Neuronal stem cell (in vitro differentiated cells): ENCODE measurements around the gene RNF175.

Experiments
- DNase-seq: peaks from one replicate; pipeline ENCODE4 v3.0.0-alpha.2; 2013; ENCODE audit warnings: low spot score
- H2AFZ ChIP-seq: one replicate; pipeline ENCODE4 v1.6.1; 2013; ENCODE audit warnings: mild to moderate bottlenecking, low read length, inconsistent platforms
- H2AK5ac ChIP-seq: 2 replicates; pipeline ENCODE4 v1.6.1; 2013; ENCODE audit warnings: low read depth, mild to moderate bottlenecking, inconsistent platforms, low read length, moderate library complexity, mixed read lengths
- H2BK120ac ChIP-seq: 2 replicates; pipeline ENCODE4 v1.6.1; 2013; ENCODE audit warnings: low read depth, mild to moderate bottlenecking, inconsistent platforms, low read length, moderate library complexity, mixed read lengths
- H2BK12ac ChIP-seq: one replicate; pipeline ENCODE4 v1.6.1; 2013; ENCODE audit warnings: low read length, inconsistent platforms
- H2BK15ac ChIP-seq: 2 replicates; pipeline ENCODE4 v1.6.1; 2013; ENCODE audit warnings: mild to moderate bottlenecking, low read length, inconsistent platforms, mixed read lengths
- H2BK5ac ChIP-seq: one replicate; pipeline ENCODE4 v1.6.1; 2013; ENCODE audit warnings: inconsistent platforms, mild to moderate bottlenecking, low read length, moderate library complexity
- H3K14ac ChIP-seq: one replicate; pipeline ENCODE4 v1.6.1; 2013; ENCODE audit warnings: low read length, inconsistent platforms
- H3K18ac ChIP-seq: 2 replicates; pipeline ENCODE4 v1.6.1; 2013; ENCODE audit warnings: low read length, inconsistent platforms
- H3K23ac ChIP-seq: 2 replicates; pipeline ENCODE4 v1.6.1; 2013; ENCODE audit warnings: low read depth, mild to moderate bottlenecking, mixed read lengths, low read length, inconsistent platforms; ENCODE audit not compliant: poor library complexity
- H3K27ac ChIP-seq: replicated peaks from 3 replicates; pipeline ENCODE4 v1.5.1; 2013; ENCODE audit warnings: low read length, inconsistent platforms
- H3K27me3 ChIP-seq, 3 experiments: 2 replicates each; pipeline ENCODE4 v1.6.1; 2013; ENCODE audit warnings: low read length in 3 of 3, mild to moderate bottlenecking in 2 of 3, inconsistent platforms in 1 of 3, low read depth in 1 of 3, mixed read lengths in 1 of 3, moderate library complexity in 1 of 3; ENCODE audit not compliant: control insufficient read depth in 3 of 3, insufficient read depth in 3 of 3
- H3K36me3 ChIP-seq, 2 donors: replicated peaks in 1 of 2; 2 replicates each; pipeline ENCODE4 v1.6.1; 2013; ENCODE audit warnings: low read length in 2 of 2; ENCODE audit not compliant: control insufficient read depth in 2 of 2, insufficient read depth in 2 of 2
- H3K4ac ChIP-seq: 2 replicates; pipeline ENCODE4 v1.6.1; 2013; ENCODE audit warnings: inconsistent platforms, mild to moderate bottlenecking, low read length, moderate library complexity
- H3K4me1 ChIP-seq, 2 donors: 1 replicate in 1 of 2; 2 replicates in 1 of 2; pipeline ENCODE4 v1.6.1; 2013; ENCODE audit warnings: low read length in 2 of 2, low read depth in 1 of 2; ENCODE audit not compliant: control insufficient read depth in 2 of 2, insufficient read depth in 1 of 2
- H3K4me2 ChIP-seq: one replicate; pipeline ENCODE4 v1.6.1; 2013; ENCODE audit warnings: mild to moderate bottlenecking, low read length, inconsistent platforms; ENCODE audit not compliant: insufficient read depth, poor library complexity, severe bottlenecking
- H3K4me3 ChIP-seq, 2 donors: 2 replicates each; pipeline ENCODE4 v1.5.1; 2013; ENCODE audit warnings: low read length in 2 of 2, mild to moderate bottlenecking in 2 of 2, inconsistent platforms in 1 of 2, moderate library complexity in 1 of 2
- H3K79me1 ChIP-seq: one replicate; pipeline ENCODE4 v1.6.1; 2013; ENCODE audit warnings: low read depth, mild to moderate bottlenecking, inconsistent platforms, low read length, moderate library complexity
- H3K9ac ChIP-seq: one replicate; pipeline ENCODE4 v1.6.1; 2013; ENCODE audit warnings: mild to moderate bottlenecking, low read depth, low read length, inconsistent platforms; ENCODE audit not compliant: poor library complexity
- H3K9me3 ChIP-seq, 2 donors: replicated peaks in 1 of 2; 2 replicates each; pipeline versions ENCODE3 to v1.6.1; 2013; ENCODE audit warnings: low read length in 2 of 2, mild to moderate bottlenecking in 2 of 2, inconsistent platforms in 1 of 2, low read depth in 1 of 2, mixed read lengths in 1 of 2, moderate library complexity in 1 of 2; ENCODE audit not compliant: control insufficient read depth in 2 of 2, insufficient read depth in 1 of 2
- H4K8ac ChIP-seq: one replicate; pipeline ENCODE4 v1.6.1; 2013; ENCODE audit warnings: low read depth, mild to moderate bottlenecking, inconsistent platforms, low read length, moderate library complexity
- H4K91ac ChIP-seq: one replicate; pipeline ENCODE4 v1.6.1; 2013; ENCODE audit warnings: low read length, low read depth, mild to moderate bottlenecking, inconsistent platforms; ENCODE audit not compliant: poor library complexity
- WGBS, 2 donors: extraction: QIAGEN DNeasy Blood & Tissue Kit; methylation state at CpG; one replicate each; pipeline ENCODE4 v1.1.7; 2013; ENCODE audit warnings: missing lambda C conversion rate in 2 of 2, mixed read lengths in 1 of 2; ENCODE audit not compliant: insufficient read length in 2 of 2, insufficient replicate concordance in 1 of 2; ENCODE audit errors: extremely low coverage in 2 of 2; 5-methylcytosine and 5-hydroxymethylcytosine counted together

The RNF175 gene

DNA sequence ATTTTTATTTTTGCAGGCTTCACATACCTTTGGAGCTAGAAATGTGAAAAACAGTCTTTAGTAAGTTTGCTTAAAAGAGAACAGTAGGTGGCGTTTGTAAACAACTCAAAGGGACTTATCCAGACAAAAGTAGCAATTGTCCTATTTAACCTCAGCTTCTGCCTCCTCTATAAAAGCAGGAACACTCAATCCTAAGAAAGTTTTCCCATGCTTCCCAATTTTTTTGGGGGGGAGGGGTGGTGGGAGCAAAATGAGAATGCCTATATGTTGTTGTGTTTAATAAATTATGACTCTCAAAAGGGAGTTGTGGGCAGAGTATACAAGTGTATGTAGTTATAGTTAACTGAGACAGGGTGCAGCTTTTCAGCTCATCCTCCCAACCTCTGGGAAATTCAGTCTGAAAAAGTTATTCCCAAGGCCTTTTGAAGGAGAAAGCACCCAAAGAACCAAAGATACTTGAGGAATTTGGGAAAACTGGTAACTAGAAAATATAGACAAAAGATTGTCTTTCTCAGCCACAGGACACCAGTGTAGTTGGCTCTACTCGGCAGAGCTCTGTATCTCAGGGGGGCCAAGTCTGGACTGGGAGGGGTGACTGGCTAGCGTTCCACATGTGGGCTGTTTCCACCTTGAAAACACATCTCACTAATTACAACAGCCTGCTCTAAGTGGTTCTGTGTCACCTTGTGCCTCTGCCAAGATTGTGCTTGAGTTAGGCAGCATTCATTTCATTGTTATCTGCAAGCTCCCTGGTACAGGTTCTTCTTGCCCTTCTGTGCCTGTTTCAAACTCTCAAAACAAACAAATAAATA lies 26.3 kb upstream of the RNF175 start:
- no peak overlapping the region for H3K23ac ChIP-seq
- H2BK120ac ChIP-seq, result no peak overlapping the region
- no peak overlapping the region for H3K18ac ChIP-seq
- no peak for DNase-seq
- no peak overlapping the region for H3K14ac ChIP-seq
- H3K79me1 ChIP-seq, result no peaks in the 10 kb centered on the region
- no peak overlapping the region for H2BK15ac ChIP-seq
- no peak overlapping the region for H2AFZ ChIP-seq
- H3K4me1 ChIP-seq, result peaks cover 16 to 18% of the 10 kb centered on the region in 2 donors
- H3K9me3 ChIP-seq, result peaks cover 0 to under 1% of the 10 kb centered on the region in 2 donors
- no peak overlapping the region for H4K91ac ChIP-seq
- peak overlapping the region; percentile 60 for H3K4me2 ChIP-seq
- H2BK5ac ChIP-seq, result no peak overlapping the region
- peak overlapping the region; percentile 64 for H3K27ac ChIP-seq
- peaks cover 20 to 54% of the 10 kb centered on the region in 2 donors for H3K36me3 ChIP-seq
- H4K8ac ChIP-seq, result no peak overlapping the region
- H3K4ac ChIP-seq, result no peak overlapping the region
- H3K27me3 ChIP-seq, result no peaks in the 10 kb centered on the region
- no peak overlapping the region for H2BK12ac ChIP-seq
- WGBS, 2 donors, result no CpG with 5 or more reads among the region's 3 CpGs
- no peak overlapping the region for H3K9ac ChIP-seq
- H3K4me3 ChIP-seq, result peak overlapping the region; percentile 86 to 97
- H2AK5ac ChIP-seq, result no peak overlapping the region

DNA sequence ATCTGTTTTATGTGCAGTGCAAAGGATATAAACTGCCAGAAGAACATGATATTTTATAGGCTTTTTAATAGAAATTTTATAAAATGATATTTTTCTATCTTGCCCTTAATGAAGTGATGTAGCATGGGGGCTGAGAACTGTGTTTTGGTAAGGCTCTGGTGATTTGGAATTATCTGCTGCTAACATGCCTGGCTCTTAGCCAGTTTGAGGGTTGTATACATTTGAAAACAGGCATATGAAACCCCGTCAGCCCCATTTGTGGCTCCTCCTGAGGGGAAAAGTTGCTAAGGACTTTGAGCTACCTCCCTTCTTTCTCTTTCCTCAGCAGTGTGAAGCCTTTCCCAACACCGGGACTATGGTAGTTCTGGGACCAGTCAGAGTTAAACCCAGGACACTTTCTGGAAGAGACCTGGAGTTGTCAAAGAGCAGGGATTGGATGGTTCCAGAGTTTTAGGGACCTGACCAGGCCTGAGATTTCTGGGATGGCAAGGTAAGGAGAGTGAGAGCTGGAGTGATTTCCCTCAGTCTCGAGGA lies 24.4 kb upstream of the RNF175 start:
- Histone ChIP-seq H3K18ac (no peak overlapping the region), H2BK12ac (no peak overlapping the region), H4K8ac (no peak overlapping the region), H3K79me1 (no peaks in the 10 kb centered on the region), H3K14ac (no peak overlapping the region), H2AK5ac (no peak overlapping the region), H3K9me3 (peaks cover 0 to 4% of the 10 kb centered on the region in 2 donors), H3K4me1 (peaks cover 9 to 17% of the 10 kb centered on the region in 2 donors), H3K36me3 (peaks cover 23 to 68% of the 10 kb centered on the region in 2 donors), H2BK120ac (no peak overlapping the region), H2AFZ (no peak overlapping the region), H3K23ac (no peak overlapping the region), H3K4ac (no peak overlapping the region), H3K27ac (peak overlapping the region; percentile 43), H3K27me3 (no peaks in the 10 kb centered on the region), H2BK5ac (no peak overlapping the region), H3K4me3 (no peak overlapping the region), H3K4me2 (peak overlapping the region; percentile 3), H3K9ac (no peak overlapping the region), H2BK15ac (no peak overlapping the region), H4K91ac (no peak overlapping the region)
- no peak for DNase-seq
- WGBS, 2 donors, result no CpG with 5 or more reads among the region's 3 CpGs

DNA sequence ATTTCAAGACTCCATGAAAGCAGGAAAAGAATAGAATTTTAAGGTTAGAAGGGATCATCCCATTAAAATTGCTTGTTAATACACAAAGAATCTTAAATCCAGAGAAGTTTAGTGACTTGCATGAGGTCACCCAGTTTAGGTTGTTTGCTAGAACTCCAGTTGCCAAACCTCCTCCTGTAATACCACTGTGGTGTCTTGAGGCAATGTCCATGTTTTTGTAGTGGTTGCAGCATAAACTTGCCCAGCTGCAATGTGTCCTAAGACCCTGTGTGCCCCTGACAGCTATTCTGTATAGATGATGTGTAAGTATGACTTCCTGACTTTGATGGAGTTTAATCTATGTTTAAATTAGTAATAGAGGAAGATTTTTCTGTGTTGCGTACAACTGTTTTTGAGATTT lies 22.8 kb upstream of the RNF175 start:
- H3K9ac ChIP-seq, result no peak overlapping the region
- H3K14ac ChIP-seq, result no peak overlapping the region
- H3K27ac ChIP-seq, result peak overlapping the region; percentile 62
- no peaks in the 10 kb centered on the region for H3K27me3 ChIP-seq
- no peak overlapping the region for H2AK5ac ChIP-seq
- H3K18ac ChIP-seq, result no peak overlapping the region
- DNase-seq, result no peak
- H3K4me1 ChIP-seq, result peaks cover 5 to 17% of the 10 kb centered on the region in 2 donors
- H3K4me2 ChIP-seq, result no peak overlapping the region
- H2BK120ac ChIP-seq, result no peak overlapping the region
- no peak overlapping the region for H4K8ac ChIP-seq
- no peak overlapping the region for H2BK5ac ChIP-seq
- peaks cover 23 to 68% of the 10 kb centered on the region in 2 donors for H3K36me3 ChIP-seq
- no peak overlapping the region for H3K4ac ChIP-seq
- no CpG with 5 or more reads among the region's 1 CpG for WGBS, 2 donors
- no peak overlapping the region for H3K4me3 ChIP-seq
- H3K79me1 ChIP-seq, result no peaks in the 10 kb centered on the region
- no peak overlapping the region for H2AFZ ChIP-seq
- peaks cover 0 to 12% of the 10 kb centered on the region in 2 donors for H3K9me3 ChIP-seq
- no peak overlapping the region for H4K91ac ChIP-seq
- no peak overlapping the region for H2BK12ac ChIP-seq
- no peak overlapping the region for H2BK15ac ChIP-seq
- no peak overlapping the region for H3K23ac ChIP-seq

DNA sequence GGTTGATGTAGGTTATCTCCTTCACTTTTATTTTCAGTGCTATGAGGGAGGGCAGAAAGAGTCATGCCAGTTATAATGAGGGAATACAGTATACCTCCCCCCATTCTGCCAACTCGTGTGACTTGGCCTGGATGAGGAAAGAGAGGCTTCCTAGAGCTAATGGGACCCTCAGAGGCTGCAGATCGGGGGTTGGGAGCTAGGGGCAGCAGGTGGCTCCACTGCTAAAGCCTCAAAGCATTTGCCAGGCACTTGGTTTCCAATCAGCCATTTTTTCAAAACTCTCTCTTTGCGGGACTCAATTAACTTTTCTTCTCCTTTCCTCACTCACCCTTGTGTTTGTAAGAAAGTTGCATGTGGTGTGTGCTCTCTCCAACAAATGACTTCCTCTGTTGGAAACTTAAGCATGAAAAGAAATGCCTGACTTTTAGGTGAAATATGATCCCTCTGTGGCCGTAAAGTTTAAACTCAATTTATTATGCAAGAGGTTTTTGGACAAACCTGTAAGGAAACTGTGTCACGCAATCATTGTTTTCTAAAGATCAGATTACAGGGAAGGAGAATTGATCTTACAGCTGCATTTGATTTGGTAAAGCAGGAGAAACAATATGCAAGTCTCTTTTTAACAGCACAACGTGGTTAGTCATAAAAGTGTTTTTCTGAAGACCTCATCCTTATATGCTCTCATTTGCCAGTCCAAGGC lies 22.0 kb upstream of the RNF175 start:
- no peak overlapping the region for H3K9ac ChIP-seq
- no peak overlapping the region for H4K8ac ChIP-seq
- no peak overlapping the region for H3K4ac ChIP-seq
- H2BK15ac ChIP-seq, result no peak overlapping the region
- no CpG with 5 or more reads among the region's 6 CpGs for WGBS, 2 donors
- H3K9me3 ChIP-seq, result peaks cover 0 to 12% of the 10 kb centered on the region in 2 donors
- H2AK5ac ChIP-seq, result no peak overlapping the region
- no peak overlapping the region for H4K91ac ChIP-seq
- H3K4me1 ChIP-seq, result peaks cover 5 to 17% of the 10 kb centered on the region in 2 donors
- no peak overlapping the region for H2BK12ac ChIP-seq
- DNase-seq, result no peak
- no peak overlapping the region for H3K4me2 ChIP-seq
- peak overlapping the region; percentile 62 for H3K27ac ChIP-seq
- H3K27me3 ChIP-seq, result no peaks in the 10 kb centered on the region
- H3K14ac ChIP-seq, result no peak overlapping the region
- no peak overlapping the region for H3K23ac ChIP-seq
- no peak overlapping the region for H2BK5ac ChIP-seq
- no peak overlapping the region for H2BK120ac ChIP-seq
- H2AFZ ChIP-seq, result no peak overlapping the region
- H3K36me3 ChIP-seq, result peaks cover 23 to 68% of the 10 kb centered on the region in 2 donors
- H3K18ac ChIP-seq, result no peak overlapping the region
- H3K79me1 ChIP-seq, result no peaks in the 10 kb centered on the region
- no peak overlapping the region for H3K4me3 ChIP-seq
